HG02852 (cell line): Measurements from ENCODE around the gene CCDC8.
"Not testable (repeated sequence)": the region's sequence is repeated elsewhere in the genome, so short reads cannot be mapped to it uniquely, and the experiment has no call there.

ENCODE experiments used
- ATAC-seq: cut with Tn5 transposase; IDR thresholded peaks from one replicate; pipeline ENCODE4 v1.9.1; 2021; ENCODE audit warnings: mild to moderate bottlenecking, moderate library complexity; ENCODE audit not compliant: unreplicated experiment

CCDC8 gene, protein sequence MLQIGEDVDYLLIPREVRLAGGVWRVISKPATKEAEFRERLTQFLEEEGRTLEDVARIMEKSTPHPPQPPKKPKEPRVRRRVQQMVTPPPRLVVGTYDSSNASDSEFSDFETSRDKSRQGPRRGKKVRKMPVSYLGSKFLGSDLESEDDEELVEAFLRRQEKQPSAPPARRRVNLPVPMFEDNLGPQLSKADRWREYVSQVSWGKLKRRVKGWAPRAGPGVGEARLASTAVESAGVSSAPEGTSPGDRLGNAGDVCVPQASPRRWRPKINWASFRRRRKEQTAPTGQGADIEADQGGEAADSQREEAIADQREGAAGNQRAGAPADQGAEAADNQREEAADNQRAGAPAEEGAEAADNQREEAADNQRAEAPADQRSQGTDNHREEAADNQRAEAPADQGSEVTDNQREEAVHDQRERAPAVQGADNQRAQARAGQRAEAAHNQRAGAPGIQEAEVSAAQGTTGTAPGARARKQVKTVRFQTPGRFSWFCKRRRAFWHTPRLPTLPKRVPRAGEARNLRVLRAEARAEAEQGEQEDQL

GRCh38 chr19:46413262-46414031, at the start of gene CCDC8:
CCDC8 (minus strand) TSS chr19:46413564; CDS start chr19:46412810, 754 bp downstream.
- ATAC-seq = no peak

- no peak for ATAC-seq
These were observed 48.2 kb upstream of the CCDC8 start for GRCh38 chr19:46461537-46461936.

DNA sequence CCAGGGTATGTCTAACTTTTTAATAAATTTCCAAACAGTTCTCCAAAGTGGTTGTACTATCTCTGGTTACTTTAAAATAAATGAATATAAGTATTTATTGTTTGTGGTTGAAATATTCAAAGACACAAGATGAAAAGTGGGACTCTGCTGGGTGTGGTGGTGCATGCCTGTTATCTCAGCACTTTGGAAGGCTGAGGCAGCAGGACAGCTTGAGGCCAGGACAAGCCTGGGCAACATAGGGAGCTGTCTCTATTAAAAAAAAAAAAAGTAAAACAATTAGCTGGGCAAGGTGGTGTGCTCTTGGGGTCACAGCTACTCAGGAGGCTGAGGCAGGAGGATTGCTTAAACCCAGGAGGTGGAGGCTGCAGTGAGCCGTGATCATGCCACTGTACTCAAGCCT, 47.6 kb upstream of the CCDC8 start:
- no peak for ATAC-seq

- ATAC-seq = no peak
These were observed 46.7 kb upstream of the CCDC8 start for GRCh38 chr19:46460055-46460454.

DNA sequence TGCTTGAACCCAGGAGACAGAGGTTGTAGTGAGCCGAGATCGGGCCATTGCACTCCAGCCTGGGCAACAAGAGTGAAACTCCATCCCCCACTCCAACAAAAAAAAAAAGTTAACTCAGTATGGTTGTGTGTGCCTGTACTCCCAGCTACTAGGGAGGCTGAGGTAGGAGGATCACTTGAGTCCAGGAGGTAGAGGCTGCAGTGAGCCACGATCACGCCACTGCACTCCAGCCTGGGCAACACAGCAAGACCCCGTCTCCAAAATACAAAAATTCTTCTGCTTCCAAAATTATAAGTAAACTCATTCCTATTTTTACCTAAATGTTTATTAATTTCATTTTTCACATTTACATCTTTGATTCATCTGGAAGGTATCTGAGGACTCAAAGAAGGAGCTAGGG, 43.6 kb upstream of the CCDC8 start:
- ATAC-seq = no peak

DNA sequence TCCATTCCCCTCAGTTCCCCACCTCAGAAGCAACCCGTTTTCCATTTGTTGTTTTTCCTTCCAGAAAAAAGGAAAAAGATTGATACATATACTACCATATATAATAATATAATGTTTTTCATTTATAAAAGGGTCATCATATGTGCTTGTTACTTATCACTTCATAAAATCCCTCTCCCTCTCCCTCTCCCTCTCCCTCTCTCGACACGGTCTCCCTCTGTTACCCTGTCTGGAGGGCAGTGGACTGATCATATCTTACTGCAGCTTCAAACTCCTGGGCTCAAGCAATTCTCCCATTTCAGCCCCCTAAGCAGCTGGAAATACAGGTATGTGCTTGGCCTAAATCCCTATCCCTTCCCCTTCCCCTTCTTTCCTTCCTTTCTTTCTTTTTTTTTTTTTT, 40.9 kb upstream of the CCDC8 start:
- no peak for ATAC-seq

- no peak for ATAC-seq
These were observed 40.3 kb upstream of the CCDC8 start for GRCh38 chr19:46453661-46454060.

DNA sequence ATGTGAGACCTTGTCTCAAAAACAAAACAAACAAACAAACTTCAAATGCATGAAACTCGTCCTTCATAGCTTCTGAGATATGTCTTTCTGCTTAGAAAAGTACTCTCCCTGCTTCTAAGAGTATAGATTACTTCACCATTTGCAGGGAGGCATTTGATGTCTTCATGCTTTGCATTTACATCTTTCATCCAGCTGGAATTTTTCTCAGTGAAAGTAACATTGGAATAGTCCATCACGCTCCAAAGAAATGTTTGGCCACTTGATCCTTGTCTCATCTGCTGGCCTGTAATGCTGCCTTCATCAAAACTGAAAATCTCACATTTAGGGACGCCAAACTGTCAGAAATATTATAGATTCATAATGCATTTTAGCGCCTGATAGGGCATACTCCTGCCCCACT, 38.8 kb upstream of the CCDC8 start:
- no peak for ATAC-seq

GRCh38 chr19:46451352-46451751, 38.0 kb upstream of the CCDC8 start:
- ATAC-seq = no peak

GRCh38 chr19:46450737-46451136, 37.4 kb upstream of the CCDC8 start:
- no peak for ATAC-seq

- no peak for ATAC-seq
These were observed 35.9 kb upstream of the CCDC8 start for GRCh38 chr19:46449228-46449627.

- ATAC-seq = no peak
These were observed 35.2 kb upstream of the CCDC8 start for GRCh38 chr19:46448601-46449000.

- no peak for ATAC-seq
These were observed 34.5 kb upstream of the CCDC8 start for GRCh38 chr19:46447824-46448223.

- no peak for ATAC-seq
These were observed 33.6 kb upstream of the CCDC8 start for GRCh38 chr19:46447006-46447405.

- no peak for ATAC-seq
These were observed 32.7 kb upstream of the CCDC8 start for GRCh38 chr19:46446021-46446420.

GRCh38 chr19:46442808-46443450, 29.6 kb upstream of the CCDC8 start:
- ATAC-seq = no peak

GRCh38 chr19:46441866-46442265, 28.5 kb upstream of the CCDC8 start:
- no peak for ATAC-seq

DNA sequence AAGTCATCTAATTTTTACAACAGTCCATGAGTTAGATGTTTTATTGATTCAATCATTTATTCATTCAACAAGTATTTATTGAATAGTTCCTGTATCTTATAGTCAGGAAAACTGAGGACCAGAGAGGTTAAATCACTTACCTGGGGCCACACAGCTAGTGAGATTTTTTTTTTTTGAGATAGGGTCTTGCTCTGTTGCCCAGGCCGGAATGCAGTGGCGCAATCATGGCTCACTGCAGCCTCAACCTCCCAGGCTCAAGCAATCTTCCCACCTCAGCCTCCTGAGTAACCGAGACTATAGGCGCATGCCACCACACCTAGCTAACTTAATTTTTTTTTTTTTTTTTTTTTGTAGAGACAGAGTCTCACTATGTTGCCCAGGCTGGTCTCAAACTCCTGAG, 22.3 kb upstream of the CCDC8 start:
- ATAC-seq = not testable (repeated sequence)

DNA sequence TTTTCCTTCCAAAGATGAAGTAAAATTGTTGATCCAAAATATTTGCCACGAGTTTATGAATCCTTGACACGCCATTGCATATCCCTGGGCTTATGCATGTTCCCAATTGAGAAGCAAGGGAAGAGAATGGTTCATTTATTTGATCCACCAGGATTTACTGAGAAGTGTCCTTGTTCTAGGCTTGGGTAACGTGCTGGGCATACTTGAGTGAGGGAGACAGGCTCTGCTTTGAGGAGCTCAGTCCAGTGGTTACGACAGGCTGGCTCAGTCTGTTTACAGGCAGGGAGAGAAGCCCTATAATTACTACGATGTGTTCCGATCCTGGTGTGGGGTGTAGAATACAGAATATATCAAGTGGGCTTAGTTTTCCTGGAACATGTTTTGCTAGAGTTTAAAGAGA, 21.6 kb upstream of the CCDC8 start:
- no peak for ATAC-seq

DNA sequence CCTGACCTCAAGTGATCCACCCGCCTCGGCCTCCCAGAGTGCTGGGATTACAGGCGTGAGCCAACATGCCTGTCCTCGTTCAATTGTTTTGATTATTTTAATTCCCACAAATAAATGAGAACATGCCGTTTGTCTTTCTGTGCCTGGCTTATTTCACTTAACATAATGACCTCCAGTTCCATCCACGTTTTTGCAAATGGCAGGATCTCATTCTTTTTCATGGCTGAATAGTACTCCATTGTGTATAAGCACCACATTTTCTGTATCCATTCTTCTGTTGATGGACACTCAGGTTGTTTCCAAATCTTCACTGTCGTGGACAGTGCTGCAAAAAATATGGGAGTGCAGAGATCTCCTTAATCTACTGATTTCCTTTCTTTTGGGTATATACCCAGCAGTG, 20.1 kb upstream of the CCDC8 start:
- ATAC-seq = not testable (repeated sequence)

- no peak for ATAC-seq
These were observed 18.5 kb upstream of the CCDC8 start for GRCh38 chr19:46431824-46432223.
